Vagina (tissue), 2 donors: ENCODE data around the gene ZNF17.

ENCODE experiments used
- POLR2A ChIP-seq, 2 donors: fragments of 450-650 bp; IDR thresholded peaks; one replicate each; pipeline ENCODE4 v1.6.1; 2017; ENCODE audit warnings: antibody characterized with exemption in 2 of 2, mild to moderate bottlenecking in 2 of 2, moderate library complexity in 2 of 2
- TF ChIP-seq, protein P1 (sequence below), 3 experiments: fragments of 450-650 bp in 2 of 3; fragments of 200-600 bp in 1 of 3; sonication (generic) in 1 of 3; IDR thresholded peaks; one replicate each; pipeline ENCODE4 v1.5.1; 2017 to 2019; ENCODE audit warnings: antibody characterized with exemption in 3 of 3, mild to moderate bottlenecking in 2 of 3, moderate library complexity in 2 of 3

GRCh38 chr19:57437931-57438330 lies 27.0 kb downstream of the ZNF17 start:
- TF ChIP-seq, protein P1, sequence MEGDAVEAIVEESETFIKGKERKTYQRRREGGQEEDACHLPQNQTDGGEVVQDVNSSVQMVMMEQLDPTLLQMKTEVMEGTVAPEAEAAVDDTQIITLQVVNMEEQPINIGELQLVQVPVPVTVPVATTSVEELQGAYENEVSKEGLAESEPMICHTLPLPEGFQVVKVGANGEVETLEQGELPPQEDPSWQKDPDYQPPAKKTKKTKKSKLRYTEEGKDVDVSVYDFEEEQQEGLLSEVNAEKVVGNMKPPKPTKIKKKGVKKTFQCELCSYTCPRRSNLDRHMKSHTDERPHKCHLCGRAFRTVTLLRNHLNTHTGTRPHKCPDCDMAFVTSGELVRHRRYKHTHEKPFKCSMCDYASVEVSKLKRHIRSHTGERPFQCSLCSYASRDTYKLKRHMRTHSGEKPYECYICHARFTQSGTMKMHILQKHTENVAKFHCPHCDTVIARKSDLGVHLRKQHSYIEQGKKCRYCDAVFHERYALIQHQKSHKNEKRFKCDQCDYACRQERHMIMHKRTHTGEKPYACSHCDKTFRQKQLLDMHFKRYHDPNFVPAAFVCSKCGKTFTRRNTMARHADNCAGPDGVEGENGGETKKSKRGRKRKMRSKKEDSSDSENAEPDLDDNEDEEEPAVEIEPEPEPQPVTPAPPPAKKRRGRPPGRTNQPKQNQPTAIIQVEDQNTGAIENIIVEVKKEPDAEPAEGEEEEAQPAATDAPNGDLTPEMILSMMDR (IDR thresholded peaks at IDR 0.05) = no peak
- no peak for TF ChIP-seq POLR2A (IDR thresholded peaks at IDR 0.05)
